ENCODE data around the gene DCAF11. TPM values are rescaled to one million over a fixed set of nuclear protein-coding genes. Genes with fewer than 3 reads are reported as not detected.
A peak's percentile ranks its signal among the peaks of the same experiment; 100 is the strongest.

DCAF11 gene
- total and polyA plus RNA-seq, 2 of the 13 experiments (the other 11 are each of a cell fraction or from before 2014, with no cell fraction given), result 150 to 257 TPM

- in situ Hi-C loops (cut with HindIII; ENCODE audit: extremely low pct_ligation_motif_present, low pct_unique_long_range_greater_than_20kb) (loop anchor here (25.0 kb wide), 1 partner anchor 834 kb away; the partner anchor contains the start of genes BCL2L2, PABPN1 and PPP1R3E), intact Hi-C loops (cut with micrococcal nuclease; ENCODE audit: unreplicated experiment) (loop anchor here (1.0 kb wide), 3 partner anchors 15 to 42 kb away; partner anchors contain the start of genes DCAF11, IPO4, IRF9 and NRL)
- DNase-seq (ENCODE audit: low spot score), result no peak
- H3K9me3 ChIP-seq (ENCODE audit: low read length), result no peaks in the 10 kb centered on the region
- H3K4me2 ChIP-seq (ENCODE audit: low read depth, low read length), result peak overlapping the region; percentile 98
- BruUV-seq (replicated peaks), result TSS peak; percentile 63
- no peak for ATAC-seq
- H2AFZ ChIP-seq (ENCODE audit: low read length), result peak overlapping the region; percentile 21
- CTCF ChIA-PET (ENCODE audit: low intra/inter-chr PET ratio, low total read pairs), result no interaction called here
- WGBS (ENCODE audit: low lambda C conversion rate), result 5% methylated on average over 9 of the region's 9 CpGs
- peaks cover 26 to 42% of the 10 kb centered on the region in 2 experiments for H3K36me3 ChIP-seq (replicated peaks in 1 of 2; ENCODE audit: control insufficient read depth in 1 of 2, insufficient read depth in 2 of 2, low read length in 2 of 2)
- peak overlapping the region; percentile 90 to 100 (median 91) for H3K4me3 ChIP-seq (replicated peaks in 1 of 3; ENCODE audit: insufficient read depth in 1 of 3, low read depth in 2 of 3, low read length in 3 of 3)
- peaks cover 0 to 3% of the 10 kb centered on the region in 2 experiments; a peak in 1 of 5 replicates for H3K27me3 ChIP-seq (ENCODE audit: control insufficient read depth in 1 of 2, insufficient read depth in 2 of 2, low read length in 2 of 2)
- peaks cover 43% of the 10 kb centered on the region for H3K79me2 ChIP-seq (ENCODE audit: insufficient read depth, low read length)
- POLR2A ChIA-PET, result interaction anchor here (0.9 to 8.5 kb wide), 46 partner anchors 10 to 1556 kb away, joined by 3 to 279 read pairs (median 8); partner anchors contain the start of genes ACIN1, C14orf119, CARMIL3 and CHMP4A
- peaks cover 7% of the 10 kb centered on the region; the same call in 1 of the 2 replicates for H4K20me1 ChIP-seq (ENCODE audit: insufficient read depth, low read length)
- H3K9ac ChIP-seq (ENCODE audit: insufficient read depth, low read depth, low read length), result peak overlapping the region; percentile 95
- H3K27ac ChIP-seq (ENCODE audit: extremely low read length, insufficient read depth, low read length), result peak overlapping the region; percentile 76
- FAIRE-seq, result peak; percentile 43
- H3K4me1 ChIP-seq (ENCODE audit: insufficient read depth, low read length), result peaks cover 63% of the 10 kb centered on the region
- TF ChIP-seq ZNF34 (CRISPR knock-in tag; IDR thresholded peaks at IDR 0.05; ENCODE audit: borderline replicate concordance) (peak; percentile 73; the same call in 1 of the 2 replicates), GMEB2 (CRISPR knock-in tag; IDR thresholded peaks at IDR 0.05; ENCODE audit: low read depth) (no peak), ZBTB37 (CRISPR knock-in tag; IDR thresholded peaks at IDR 0.05) (no peak; the same call in 1 of the 2 replicates), FOXA1 (IDR thresholded peaks at IDR 0.05) (no peak), FOXA1 (CRISPR knock-in tag; IDR thresholded peaks at IDR 0.05) (no peak), FOXC1 (CRISPR knock-in tag; IDR thresholded peaks at IDR 0.05; ENCODE audit: borderline replicate concordance) (no peak), ZNF704 (CRISPR knock-in tag; IDR thresholded peaks at IDR 0.05; ENCODE audit: borderline replicate concordance) (0 out of 2 replicates have a peak, but pooled peaks have one; percentile 1), CTCF (CRISPR knock-in tag; IDR thresholded peaks at IDR 0.05) (no peak), ZBTB4 (CRISPR knock-in tag; IDR thresholded peaks at IDR 0.05; ENCODE audit: borderline replicate concordance) (peak; percentile 27; the same call in 1 of the 2 replicates), ZBTB26 (CRISPR knock-in tag; IDR thresholded peaks at IDR 0.05; ENCODE audit: borderline replicate concordance) (peak; percentile 65; the same call in 1 of the 2 replicates)
These were observed 31.3 kb downstream of the DCAF11 start for GRCh38 chr14:24145690-24146452.
